ENCODE results near the gene F11R.
"Not testable (repeated sequence)": the region's sequence is repeated elsewhere in the genome, so short reads cannot be mapped to it uniquely, and the experiment has no call there.

The F11R gene

DNA sequence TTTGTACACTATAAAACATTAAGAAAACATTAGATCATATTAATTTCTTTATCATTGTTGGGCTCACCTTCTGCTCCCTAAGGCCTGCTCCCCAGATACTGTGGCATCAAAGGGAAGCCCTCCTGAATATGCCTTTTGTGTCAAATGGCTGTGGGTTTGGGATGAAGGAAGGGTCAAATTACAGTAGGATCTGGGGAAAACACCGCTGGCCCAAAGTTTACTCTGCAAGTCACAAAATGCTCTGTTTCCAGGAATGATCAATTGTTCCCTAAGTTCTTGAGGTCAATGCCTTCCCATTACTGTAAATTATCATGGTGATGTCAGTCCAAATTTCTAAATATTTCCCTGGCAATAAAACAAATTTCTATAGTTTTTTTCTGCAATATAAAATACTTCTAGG is 59.5 kb downstream of the F11R start:
- DNase-seq, result no peak

GRCh38 chr1:160956966-160957365 is 64.0 kb downstream of the F11R start:
- no peak for DNase-seq

- DNase-seq, result peak; percentile 64
Measured at GRCh38 chr1:160954158-160955104, 66.5 kb downstream of the F11R start, which contains the start of gene ITLN2. Gene ITLN2 (minus strand): TSS chr1:160954809. CDS start chr1:160954741, 68 bp downstream.

DNA sequence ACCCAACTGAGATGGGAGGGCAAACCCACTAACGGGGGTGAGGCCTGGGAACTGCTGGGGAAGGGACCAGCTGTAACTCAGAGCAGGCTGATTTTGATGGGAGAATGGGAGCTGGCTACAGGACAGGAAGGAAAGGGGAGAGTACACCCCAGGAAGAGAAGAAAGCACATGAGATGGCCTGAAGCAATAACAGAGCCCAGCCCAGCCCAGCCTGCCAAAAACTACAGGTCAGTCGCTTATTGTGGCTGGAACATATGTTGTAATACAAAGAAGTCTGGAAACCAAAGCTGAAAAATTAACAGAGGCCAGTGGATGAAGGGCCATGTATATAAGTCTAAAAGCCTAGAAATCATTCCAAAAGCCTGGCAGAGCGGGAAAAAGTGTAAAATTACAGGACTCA is 67.9 kb downstream of the F11R start:
- DNase-seq, result no peak

DNA sequence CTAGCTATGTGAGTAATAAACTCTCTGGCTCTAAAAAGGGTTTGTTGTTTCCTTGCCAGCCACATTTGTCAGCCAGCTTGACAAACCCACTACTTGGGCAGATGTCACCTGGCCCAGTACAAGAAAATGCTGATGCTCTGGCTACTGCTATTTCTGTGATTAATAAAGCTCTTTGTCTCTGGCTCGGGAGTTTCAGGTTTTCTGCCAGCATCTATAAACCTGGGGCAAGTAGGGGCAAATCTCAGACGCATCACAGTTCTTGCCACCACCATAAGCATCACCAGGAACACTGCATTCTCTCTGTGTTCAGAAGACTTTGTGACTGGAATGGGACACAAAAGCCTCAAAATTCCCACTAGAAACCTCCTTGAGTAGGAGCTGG is 68.8 kb downstream of the F11R start:
- DNase-seq, result no peak

GRCh38 chr1:160951443-160952128 is 69.4 kb downstream of the F11R start:
- peak; percentile 69 for DNase-seq

GRCh38 chr1:160950657-160951056 is 70.3 kb downstream of the F11R start:
- no peak for DNase-seq

GRCh38 chr1:160949881-160950280 is 71.1 kb downstream of the F11R start:
- DNase-seq, result no peak

DNA sequence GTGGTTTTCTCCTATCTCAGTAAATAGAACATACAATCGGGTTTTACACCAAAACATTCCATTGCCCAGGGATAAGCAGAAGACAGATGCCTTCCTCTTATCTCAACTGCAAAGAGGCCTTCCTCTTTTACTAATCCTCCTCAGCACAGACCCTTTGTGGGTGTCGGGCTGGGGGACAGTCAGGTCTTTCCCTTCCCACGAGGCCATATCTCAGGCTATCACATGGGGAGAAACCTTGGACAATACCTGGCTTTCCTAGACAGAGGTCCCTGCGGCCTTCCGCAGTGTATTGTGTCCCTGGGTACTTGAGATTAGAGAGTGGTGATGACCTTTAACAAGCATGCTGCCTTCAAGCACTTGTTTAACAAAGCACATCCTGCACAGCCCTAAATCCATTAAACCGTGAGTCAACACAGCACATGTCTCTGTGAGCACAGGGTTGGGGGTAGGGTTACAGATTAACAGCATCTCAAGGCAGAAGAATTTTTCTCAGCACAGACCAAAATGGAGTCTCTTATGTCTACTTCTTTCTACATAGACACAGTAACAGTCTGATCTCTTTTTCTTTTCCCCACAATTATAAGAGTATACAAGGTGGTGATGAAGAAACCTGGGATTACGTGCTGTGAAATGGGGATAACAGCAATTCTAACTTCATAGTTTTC is 71.6 kb downstream of the F11R start:
- DNase-seq, result not testable (repeated sequence)

DNA sequence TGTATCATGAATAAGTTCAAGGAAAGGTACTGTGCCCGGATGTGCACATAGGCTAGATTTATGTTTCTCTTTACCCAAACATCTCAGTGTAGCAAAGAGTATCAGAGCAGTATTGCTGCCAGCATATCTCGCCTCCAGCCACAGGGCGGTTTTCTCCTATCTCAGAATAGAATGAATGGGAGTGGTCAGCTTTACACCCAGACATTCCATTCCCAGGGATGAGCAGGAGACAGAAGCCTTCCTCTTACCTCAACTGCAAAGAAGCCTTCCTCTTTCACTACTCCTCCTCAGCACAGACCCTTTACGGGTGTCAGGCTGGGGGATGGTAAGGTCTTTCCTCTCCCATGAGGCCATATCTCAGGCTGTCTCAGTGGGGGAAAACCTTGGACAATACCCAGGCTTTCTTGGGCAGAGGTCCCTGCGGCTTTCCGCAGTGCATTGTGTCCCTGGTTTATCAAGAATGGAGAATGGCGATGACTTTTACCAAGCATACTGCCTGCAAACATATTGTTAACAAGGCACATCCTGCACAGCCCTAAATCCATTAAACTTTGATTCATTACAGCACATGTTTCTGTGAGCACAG is 73.7 kb downstream of the F11R start:
- DNase-seq, result not testable (repeated sequence)

DNA sequence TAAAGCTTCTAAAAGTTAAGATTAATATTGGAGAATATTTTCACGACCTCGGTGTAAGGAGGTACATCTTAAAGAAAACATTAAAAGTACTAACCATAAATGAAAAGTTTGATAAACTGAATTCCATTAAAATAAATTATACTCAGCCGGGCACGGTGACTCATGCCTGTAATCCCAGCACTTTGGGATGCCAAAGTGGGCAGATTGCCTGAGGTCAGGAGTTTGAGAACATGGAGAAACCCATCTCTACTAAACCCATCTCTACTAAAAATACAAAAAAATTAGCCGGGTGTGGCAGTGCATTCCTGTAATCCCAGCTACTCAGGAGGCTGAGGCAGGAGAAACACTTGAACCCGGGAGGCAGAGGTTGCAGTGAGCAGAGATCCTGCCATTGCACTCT is 75.1 kb downstream of the F11R start:
- not testable (repeated sequence) for DNase-seq

All from inflammatory macrophage treated with lipopolysaccharide for 4 hours (primary cell).